Dermis blood vessel endothelial cell (primary cell): ENCODE results near the gene FBXW2. TPM values are rescaled to one million over a fixed set of nuclear protein-coding genes. Genes with fewer than 3 reads are reported as not detected.
"Not testable (repeated sequence)": the region's sequence is repeated elsewhere in the genome, so short reads cannot be mapped to it uniquely, and the experiment has no call there.

ENCODE experiments used
- DNase-seq: peaks from one replicate; pipeline ENCODE4 v3.0.0; 2010
- total RNA-seq: library from RNA; depleted of rRNA; stranded (reverse); fragments of >200 nt; gene quantifications from 2 replicates; pipeline ENCODE4 v1.2.3, GENCODE V29; 2014

FBXW2 gene
- total RNA-seq, 1 donor from 2014 or later, result 47.5 TPM

DNA sequence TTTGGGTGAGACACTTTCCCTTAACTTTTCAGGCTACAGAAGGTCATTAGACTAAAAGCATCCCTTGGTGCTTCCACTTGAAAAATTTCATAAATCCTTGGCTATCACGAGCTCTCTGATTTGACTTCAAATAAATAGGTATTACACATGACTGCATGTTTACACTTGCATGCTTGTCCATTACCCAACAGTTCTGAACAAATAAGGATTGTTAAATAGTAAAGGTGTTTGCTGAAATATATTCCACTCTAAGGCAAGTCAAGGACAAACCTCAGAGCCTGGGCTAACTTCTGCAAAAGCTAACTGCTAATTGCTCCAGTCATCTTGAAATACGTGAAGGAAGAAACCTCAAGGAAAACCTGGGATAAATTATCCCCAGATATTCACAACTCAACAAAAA, 14.5 kb downstream of the FBXW2 start:
- DNase-seq, result no peak

DNA sequence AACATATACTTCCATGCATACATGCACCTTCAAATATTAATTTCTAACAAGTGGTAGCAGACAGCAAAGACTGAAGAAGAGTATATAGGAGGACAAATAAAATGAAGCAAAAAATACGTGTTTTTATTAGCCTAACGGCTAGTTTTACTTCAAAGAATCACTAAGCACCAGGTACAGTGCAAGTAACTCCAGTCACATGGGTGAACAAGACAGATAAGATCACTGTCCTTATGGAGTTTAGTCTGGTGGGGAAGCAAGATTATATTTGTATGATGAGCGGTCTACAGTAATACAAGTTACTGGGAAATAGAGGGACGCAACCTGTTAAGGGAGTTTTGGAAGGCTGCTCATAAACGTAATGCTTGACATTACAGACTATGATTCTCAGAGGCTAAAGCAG, 16.0 kb downstream of the FBXW2 start:
- no peak for DNase-seq

DNA sequence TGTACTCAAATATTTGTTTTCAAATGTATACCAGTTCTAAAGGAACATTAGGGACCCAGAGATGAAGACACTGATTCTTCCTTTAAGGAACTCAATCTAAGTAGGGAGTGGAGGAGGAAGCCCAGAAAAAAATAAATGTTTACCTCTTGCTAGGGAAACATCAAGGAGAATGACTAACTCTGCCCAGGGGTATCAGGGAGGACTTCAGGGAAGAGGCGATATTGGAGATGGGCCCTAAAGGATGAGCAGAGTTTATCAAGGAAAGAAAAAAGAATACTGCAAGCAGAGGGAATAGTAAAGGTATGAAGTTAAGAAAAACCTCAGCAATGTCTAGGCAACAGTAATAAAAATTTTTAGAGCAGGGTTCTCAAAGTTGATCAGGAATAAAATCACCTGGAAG, 16.4 kb downstream of the FBXW2 start:
- DNase-seq, result no peak

DNA sequence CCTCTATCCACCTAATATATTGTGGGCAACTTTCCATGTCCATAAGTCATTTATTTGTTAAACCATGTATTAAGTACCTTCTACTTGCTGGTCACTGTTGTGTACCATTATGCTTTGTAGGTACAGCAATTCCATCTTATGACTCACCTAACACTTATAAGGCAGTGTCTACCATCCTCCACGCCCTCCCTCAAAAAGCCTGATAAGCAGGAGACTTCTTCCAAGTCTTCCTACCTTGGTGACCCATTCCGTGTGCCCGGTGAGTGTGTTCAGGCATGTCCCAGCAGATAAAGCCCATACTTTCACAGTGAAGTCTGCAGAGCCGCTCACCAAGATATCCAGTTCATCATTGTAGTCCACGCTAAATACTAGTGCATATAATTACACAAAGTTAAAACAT, 17.4 kb downstream of the FBXW2 start:
- no peak for DNase-seq

DNA sequence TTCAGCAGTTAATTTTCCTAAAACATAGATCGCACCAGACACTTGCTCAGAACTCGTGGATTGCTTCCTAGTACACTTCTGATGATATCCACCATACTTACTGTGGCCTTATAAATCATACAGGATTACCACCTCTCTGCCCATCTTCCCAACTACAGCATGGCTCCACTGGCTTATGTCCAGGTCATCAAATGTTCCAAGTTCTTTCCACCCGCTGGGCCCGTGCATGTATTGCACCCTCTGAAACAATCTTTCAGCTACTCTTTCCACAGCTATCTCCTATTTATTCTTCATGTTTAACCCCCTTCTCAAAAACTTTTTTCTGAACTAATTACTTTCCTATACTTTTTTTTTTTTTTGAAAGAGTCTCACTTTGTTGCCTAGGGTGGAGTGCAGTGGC, 18.5 kb downstream of the FBXW2 start:
- DNase-seq, result no peak

DNA sequence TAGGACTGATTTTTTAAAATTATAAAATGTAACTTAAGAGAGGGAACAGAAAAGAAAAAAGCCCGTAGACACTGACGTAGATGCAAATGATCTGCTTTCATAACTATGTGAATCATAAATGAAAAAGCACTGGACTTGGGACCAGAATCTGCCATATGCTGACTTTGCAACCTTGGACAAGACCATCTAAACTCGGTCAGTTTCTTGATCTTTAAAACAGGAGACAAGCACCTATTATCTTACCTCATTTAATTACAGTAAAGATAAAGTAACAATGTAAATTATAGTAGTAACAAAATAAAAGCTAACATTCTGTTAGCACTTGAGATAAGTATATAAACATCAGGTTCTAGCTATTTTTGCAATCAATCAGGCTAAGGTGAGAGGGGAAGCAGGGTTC, 20.0 kb downstream of the FBXW2 start:
- DNase-seq, result no peak

DNA sequence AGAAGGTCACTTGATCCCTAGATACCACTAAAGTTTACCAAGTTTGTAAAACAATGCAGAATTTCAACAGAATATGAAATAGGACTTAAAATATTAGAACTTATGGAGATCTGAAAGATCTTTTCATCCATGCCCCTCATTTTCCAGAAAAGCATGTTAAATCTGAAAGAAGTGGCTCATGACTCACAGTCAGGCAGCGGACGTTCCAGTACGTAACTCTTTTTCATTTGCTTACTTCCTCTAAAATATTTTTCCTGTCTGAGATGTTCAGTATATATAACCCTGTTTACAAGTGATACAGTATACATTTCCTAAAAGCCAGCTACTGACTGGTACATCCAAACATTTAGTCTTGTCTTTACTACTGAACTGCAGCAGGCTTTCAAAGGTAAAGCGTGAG, 22.3 kb downstream of the FBXW2 start:
- peak; percentile 13 for DNase-seq

DNA sequence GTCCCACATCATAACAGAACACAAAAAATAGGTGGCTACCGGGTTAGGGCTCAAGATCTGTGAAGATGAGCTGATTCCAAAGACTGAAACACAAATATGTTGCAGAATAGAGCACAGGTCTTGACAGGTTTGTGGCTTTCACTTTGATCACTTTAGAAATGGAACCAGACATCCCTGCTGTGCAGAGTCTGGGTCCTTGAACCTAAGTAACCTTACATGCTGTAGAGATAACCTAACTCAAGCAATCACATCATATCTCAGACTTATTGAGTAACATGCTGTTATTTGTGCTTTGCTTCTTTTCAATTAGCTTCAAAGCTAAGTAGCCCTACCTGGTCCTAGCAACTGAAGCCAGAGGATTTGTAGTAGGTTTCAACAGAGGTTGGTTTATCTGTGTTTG, 24.3 kb downstream of the FBXW2 start:
- DNase-seq, result no peak

DNA sequence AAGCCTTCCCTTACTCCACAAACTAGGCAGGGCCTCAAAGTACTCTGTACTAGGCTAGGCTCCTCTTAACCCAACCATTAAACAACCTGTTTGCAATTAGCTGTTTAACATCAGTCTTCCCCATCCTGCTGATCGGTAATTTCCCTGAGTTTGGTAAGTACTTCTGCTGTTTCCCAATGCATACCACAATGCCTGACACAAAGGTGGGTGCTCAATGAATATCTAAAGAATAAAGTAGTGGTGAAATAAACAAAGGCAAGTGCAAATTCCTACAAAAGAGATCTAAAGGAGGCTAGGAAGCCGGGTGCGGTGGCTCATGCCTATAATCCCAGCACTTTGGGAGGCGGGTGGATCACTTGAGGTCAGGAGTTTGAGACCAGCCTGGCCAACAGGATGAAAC, 25.0 kb downstream of the FBXW2 start:
- DNase-seq, result no peak

DNA sequence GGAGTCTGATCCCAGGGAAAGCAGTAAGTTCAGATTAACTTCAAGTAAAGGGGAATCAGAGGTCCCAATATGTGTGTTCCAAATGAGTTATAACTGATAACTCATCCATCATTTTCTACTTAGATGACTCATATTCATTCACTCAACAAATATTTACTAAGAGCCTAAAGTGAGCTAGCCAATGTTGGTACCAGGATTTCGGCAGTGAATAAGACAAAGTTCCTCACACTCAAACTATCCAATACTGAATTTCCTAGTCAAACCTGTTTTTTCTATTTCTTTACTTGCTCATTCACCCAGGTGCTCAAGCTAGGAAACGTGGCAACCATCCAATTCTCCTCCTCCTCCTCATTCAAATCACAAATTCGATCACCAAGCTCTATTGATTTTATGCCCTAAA, 25.8 kb downstream of the FBXW2 start:
- no peak for DNase-seq

DNA sequence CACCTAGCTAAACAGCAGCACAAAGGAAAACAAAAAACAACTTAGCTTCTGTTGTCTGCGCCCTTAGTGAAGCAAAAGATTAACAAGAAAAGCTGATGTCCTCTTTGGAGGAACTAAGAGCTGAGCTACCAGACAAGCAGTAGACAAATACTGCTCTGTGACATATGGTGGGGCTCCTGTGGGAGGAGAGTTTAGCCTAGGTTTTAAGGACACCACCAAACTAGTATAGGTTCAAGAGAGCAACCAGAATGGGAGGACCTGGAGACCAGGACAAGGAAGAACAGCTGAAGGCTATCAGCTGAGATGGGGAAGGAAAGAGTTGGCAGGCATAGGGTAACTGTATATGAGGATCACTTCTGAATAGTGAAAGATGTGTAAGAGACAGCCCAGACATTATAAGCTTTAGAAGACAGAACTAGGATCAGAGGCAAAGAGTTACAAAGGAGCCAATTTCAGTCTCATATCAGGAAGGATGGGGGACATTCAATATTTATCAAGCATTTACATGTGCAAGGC, 27.2 kb downstream of the FBXW2 start:
- DNase-seq, result no peak

DNA sequence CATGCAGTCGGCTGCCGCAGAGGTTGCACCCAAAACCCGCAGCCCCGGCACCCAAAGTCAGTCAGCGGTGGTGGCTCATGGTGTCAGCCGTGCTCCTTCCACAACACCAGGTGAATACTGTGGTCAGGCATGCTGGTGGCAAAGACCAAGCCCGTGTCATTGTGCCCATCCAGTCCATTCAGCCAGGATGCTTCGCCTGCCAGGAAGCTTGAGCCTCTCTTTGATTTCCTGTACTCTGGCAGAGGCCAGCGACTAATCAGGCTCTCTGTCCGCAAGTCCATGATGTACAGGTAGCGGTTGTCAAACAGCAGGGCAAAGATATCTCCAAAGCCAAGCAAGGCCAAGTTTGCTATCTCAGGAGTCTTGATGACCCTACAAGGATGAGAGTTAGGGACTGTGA, 28.7 kb downstream of the FBXW2 start:
- no peak for DNase-seq

DNA sequence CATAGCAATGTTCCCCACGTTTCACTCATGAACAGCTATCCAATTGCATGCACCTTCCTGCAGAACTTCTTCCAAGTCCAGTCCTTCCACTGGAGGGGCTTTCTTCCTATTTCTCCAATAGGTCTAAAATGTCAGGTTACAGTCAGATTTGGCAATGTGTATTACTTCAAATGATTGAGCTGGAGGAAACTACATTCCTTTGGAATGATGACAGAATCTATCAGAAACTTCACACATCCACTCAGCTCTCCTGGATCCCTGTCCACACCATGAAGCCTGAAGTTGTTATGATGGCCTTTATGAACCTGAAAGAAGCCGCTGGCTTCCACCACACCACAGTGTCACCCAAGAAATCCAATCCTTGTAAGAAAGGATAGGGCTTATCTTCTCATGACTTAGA, 32.2 kb downstream of the FBXW2 start:
- DNase-seq, result no peak

DNA sequence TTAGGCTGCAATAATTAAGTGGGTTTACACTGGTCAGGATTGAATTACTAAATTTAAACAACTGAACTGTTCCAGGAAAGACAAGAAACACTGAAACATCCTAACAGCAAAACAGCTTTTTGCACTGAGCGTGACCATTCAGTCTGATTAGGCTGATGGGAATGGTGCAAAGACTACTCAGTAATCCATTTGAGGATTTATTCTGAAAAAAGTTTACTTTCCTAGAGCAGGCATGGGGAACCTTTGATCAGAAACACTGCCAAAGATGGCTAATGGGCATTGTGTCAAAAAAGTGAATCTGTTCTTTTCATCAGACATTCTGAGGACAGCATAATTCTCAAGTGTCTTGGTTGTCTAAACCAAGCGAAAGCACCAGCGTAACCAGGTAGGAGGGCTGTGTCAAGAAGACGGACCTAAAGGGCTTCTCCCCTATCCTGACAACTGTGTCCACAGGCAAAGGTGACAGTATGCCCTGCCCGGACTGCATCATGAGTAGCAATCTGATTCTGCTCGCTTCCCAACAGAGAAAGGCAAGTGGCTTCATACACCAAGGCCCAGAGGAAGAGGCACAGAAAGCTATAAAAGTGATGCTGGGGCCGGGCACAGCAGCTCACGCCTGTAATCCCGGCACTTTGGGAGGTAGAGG, 33.3 kb downstream of the FBXW2 start:
- DNase-seq, result no peak

DNA sequence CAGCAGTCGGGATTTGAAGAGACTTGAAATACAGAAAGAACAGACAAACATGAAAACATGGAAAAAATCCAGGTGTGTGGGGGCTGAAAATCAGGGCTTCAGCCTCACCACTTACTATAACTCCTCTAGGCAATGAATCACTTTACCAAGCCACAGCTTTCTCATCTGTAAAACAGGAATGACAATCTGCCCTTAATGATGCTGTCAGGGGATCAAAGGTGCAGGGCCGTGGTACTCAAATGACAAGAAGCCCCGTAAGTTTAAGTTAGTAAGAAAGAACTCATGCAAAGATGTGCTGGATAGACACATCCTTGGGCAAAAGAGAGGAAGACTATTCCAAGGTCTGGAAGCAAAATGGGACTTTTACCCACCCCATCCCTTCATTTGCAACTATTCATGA, 34.7 kb downstream of the FBXW2 start:
- no peak for DNase-seq

DNA sequence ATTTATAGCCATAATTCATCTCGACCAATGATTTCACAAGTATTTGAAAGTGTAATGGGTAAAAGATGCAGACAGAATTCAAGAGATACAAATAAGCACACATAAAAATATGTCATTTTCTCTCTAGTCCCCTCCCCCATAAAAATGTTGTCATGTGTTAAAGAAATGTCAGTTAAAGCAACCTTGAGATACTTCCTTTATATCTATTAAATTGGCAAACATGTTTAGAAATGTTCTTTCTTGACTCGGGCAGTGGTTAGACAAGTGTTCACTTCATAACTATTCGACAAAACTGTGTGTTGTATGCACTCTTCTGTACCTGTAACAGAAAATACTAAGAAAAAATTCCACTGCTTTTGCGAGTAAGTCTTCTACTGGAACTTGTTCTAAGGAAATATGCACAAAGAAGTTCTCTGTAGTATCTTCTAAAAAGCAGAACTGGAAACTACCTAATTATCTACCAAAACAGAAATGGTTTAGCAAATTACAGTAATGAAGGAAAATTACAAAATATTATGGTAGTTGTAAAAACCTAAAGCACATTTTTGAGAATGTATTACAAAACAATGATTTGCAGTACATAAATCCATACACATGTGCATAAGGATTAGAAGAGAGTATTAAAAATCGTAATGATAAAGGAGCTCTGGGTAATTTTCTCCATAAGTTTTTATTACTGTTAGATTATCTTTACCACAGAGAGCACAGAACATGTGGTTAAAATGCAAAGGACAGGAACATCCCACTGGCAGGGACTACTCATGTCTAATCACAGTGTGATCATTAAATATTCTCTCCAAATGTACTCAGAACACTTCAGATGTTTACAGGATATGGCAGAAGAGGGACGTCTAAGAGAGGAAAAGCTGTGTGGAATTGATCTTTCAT, 35.9 kb downstream of the FBXW2 start:
- no peak for DNase-seq

DNA sequence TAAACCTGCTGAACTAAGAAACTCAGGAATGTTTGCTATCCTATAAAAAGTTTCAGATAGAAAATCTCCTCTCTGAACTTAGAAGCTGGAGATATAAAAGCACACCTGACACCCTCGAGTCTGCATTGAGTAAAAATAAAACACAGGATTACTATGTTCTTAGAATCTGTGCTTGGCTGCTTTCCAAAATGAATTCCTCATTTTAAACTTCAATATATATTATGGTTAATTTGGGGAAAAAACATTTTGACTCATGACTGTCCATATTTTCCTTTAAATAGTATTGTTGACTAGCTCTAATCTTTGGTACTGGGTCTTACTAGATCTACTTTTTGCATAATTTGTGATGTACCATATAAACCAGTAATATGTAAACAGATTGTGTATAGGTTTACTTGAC, 36.7 kb downstream of the FBXW2 start:
- no peak for DNase-seq

DNA sequence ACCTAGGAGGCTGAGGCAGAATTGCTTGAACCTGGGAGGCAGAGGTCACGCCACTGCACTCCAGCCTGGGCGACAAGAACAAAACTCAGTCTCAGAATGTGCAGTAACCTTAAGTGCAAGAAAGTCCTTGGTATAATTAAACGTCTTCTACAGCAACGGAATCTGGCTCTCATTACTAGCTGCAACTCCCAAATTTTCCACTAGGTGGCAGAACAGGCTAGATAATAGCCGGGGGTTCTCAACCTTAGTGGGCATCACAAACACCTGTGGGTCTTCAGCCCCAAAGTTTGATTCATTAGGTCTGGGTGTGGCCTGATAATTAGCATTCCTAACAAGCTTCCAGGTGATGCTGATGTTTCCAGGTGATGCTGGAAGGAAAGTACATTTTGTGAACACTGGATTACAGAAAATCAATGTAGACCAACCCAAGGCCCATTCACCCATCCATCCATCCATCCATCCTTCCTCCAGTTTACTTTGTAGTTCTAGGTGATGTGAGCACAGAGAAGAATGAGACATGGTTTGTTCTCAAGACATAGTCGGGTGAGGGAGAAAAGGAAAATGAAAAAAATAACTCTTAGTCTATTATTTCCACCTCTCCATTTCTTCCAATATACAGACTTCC, 37.3 kb downstream of the FBXW2 start:
- DNase-seq, result peak; percentile 78

DNA sequence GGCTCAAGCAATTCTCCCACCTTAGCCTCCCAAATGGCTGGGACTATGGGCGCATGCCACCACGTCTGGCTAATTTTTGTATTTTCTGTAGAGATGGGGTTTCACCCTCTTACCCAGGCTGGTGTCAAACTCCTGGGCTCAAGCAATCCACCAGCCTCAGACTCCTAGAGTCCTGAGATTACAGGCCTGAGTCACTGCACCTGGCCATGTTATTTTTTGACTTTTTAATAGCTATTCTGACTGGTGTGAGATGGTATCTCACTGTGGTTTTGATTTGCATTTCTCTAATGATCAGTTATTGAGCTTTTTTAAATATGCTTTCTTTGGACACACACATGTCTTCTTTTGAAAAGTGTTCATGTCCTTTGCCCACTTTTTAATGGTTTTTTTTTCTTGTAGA, 38.2 kb downstream of the FBXW2 start:
- DNase-seq, result no peak

DNA sequence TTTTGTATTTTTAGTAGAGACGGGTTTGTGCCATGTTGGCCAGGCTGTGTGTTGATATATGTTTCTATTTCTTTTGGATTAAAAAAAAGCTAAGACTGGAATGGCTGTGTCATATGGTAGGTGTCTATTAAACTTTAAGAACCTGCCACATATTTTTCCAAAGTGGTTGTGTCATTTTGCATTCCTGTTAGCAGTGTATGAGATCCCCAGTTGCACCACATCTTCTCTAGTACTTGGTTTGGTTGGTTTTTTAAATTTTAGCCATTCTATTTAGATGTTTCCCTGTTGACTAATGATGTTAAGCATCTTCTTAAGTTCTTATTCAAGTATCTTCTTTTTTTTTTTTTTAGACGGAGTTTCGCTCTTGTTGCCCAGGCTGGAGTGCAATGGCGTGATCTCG, 42.8 kb downstream of the FBXW2 start:
- no peak for DNase-seq

DNA sequence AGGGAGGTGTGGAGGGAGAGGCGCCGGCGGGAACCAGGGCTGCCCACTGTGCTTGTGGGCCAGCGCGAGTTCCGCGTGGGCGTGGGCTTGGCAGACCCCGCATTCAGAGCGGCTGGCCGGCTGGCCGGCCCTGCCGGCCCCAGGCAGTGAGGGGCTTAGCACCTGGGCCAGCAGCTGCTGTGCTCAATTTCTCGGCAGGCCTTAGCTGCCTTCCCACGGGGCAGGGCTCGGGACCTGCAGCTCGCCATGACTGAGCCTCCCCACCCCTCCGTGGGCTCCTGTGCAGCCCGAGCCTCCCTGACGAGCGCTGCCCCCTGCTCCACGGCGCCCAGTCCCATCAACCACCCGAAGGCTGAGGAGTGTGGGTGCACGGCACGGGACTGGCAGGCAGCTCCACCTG, 46.9 kb downstream of the FBXW2 start:
- not testable (repeated sequence) for DNase-seq

DNA sequence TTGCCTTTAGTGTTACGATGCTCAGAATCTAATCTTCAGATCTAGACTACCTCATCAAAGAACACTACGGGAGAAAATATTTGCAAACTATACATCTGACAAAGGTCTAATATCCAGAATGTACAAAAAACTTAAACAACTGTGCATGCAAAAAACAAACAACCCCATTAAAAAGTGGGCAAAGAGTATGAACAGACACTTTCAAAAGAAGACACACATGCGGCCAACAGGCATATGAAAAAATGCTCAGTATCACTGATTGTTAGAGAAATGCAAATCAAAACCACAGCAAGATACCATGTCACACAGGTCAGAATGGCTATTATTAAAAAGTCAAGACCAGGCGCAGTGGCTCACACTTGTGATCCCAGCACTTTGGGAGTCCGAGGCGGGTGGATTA, 47.9 kb downstream of the FBXW2 start:
- DNase-seq, result no peak

DNA sequence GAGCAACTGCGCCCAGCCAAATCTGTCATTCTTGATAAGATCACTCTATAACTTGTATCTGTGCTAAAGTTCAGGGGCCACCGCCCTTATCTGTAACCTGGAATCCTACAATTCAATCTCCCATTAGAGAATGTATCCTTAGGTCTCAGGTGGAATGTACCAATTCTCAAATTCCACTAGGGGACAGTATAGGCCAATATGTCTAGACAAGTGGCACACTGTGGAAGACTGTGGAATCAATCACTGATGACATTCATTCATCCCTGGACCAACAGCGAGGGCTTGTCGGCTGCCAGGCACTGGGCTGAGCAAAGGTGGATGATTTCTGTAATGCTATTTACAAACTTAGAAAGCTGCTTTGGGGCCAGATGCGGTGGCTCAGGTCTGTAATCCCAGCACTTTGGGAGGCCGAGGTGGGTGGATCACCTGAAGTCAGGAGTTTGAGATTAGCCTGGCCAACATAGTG, 50.2 kb downstream of the FBXW2 start:
- peak; percentile 70 for DNase-seq

DNA sequence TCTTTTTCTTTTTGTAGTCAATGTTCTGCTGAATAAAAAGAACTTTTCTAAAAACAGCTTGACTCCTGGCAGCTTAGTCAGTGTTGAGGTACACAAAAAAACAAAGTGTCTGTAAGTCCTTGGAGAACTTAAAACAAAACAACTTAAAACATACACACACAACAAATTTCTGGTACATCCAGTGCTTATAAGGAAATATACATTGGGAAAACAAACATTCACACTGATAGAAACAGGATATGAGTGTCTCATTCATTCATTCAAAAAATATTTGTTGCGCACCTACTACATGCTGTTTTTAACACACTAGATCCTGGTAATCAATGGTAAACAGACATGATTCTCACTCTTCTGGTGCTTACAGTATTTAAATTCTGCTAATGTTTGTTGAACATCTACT, 51.5 kb downstream of the FBXW2 start:
- DNase-seq, result peak; percentile 28
